Mesenchymal stem cell (in vitro differentiated cells and primary cell): ENCODE data around the gene KIF26A.

ENCODE experiments used
- DNase-seq: peaks from one replicate; pipeline ENCODE4 v3.0.0-alpha.2; 2013
- H2AFZ ChIP-seq: one replicate; pipeline ENCODE4 v1.6.1; 2013; ENCODE audit warnings: low read depth, mild to moderate bottlenecking, control low read depth, inconsistent platforms, low read length, moderate library complexity
- H2AK5ac ChIP-seq: 2 replicates; pipeline ENCODE4 v1.6.1; 2013; ENCODE audit warnings: low read length, moderate library complexity, mild to moderate bottlenecking, inconsistent platforms; ENCODE audit not compliant: severe bottlenecking
- H2BK120ac ChIP-seq: one replicate; pipeline ENCODE4 v1.6.1; 2013; ENCODE audit warnings: low read depth, mild to moderate bottlenecking, inconsistent platforms, low read length, moderate library complexity
- H2BK12ac ChIP-seq, 2 experiments: one replicate each; pipeline ENCODE4 v1.6.1; 2013; ENCODE audit warnings: inconsistent platforms in 2 of 2, low read length in 2 of 2, mild to moderate bottlenecking in 2 of 2, moderate library complexity in 2 of 2, control low read depth in 1 of 2
- H2BK15ac ChIP-seq: one replicate; pipeline ENCODE4 v1.6.1; 2013; ENCODE audit warnings: mild to moderate bottlenecking, low read depth, inconsistent platforms; ENCODE audit not compliant: poor library complexity, severe bottlenecking
- H2BK5ac ChIP-seq: 2 replicates; pipeline ENCODE4 v1.6.1; 2013; ENCODE audit warnings: low read depth, mild to moderate bottlenecking, low read length, control low read depth, inconsistent platforms; ENCODE audit not compliant: poor library complexity, severe bottlenecking
- H3K14ac ChIP-seq, 2 experiments: one replicate each; pipeline ENCODE4 v1.6.1; 2013; ENCODE audit warnings: inconsistent platforms in 2 of 2, low read length in 2 of 2, control low read depth in 1 of 2, mild to moderate bottlenecking in 1 of 2, moderate library complexity in 1 of 2
- H3K18ac ChIP-seq, 2 experiments: one replicate each; pipeline ENCODE4 v1.6.1; 2013; ENCODE audit warnings: inconsistent platforms in 2 of 2, low read length in 2 of 2, control low read depth in 1 of 2, low read depth in 1 of 2, mild to moderate bottlenecking in 1 of 2
- H3K23ac ChIP-seq, 2 experiments: one replicate each; pipeline ENCODE4 v1.6.1; 2013; ENCODE audit warnings: inconsistent platforms in 2 of 2, low read length in 2 of 2, mild to moderate bottlenecking in 2 of 2, moderate library complexity in 2 of 2, control low read depth in 1 of 2
- H3K27ac ChIP-seq: 2 replicates; pipeline ENCODE4 v1.5.1; 2013; ENCODE audit warnings: mild to moderate bottlenecking, moderate library complexity, low read length, control low read depth, inconsistent platforms; ENCODE audit not compliant: poor library complexity, severe bottlenecking
- H3K27me3 ChIP-seq, 2 experiments: 2 replicates each; pipeline versions ENCODE4 v1.6.1 to v1.7.0; 2013; ENCODE audit warnings: low read length in 2 of 2, mild to moderate bottlenecking in 2 of 2, moderate library complexity in 2 of 2, control low read depth in 1 of 2, inconsistent platforms in 1 of 2; ENCODE audit not compliant: control insufficient read depth in 1 of 2, insufficient read depth in 1 of 2
- H3K36me3 ChIP-seq, 2 experiments: 2 replicates each; pipeline versions ENCODE4 v1.6.1 to v1.7.0; 2013; ENCODE audit warnings: low read length in 2 of 2, control low read depth in 1 of 2, inconsistent platforms in 1 of 2, low read depth in 1 of 2, mild to moderate bottlenecking in 1 of 2; ENCODE audit not compliant: insufficient read depth in 2 of 2, control insufficient read depth in 1 of 2
- H3K4ac ChIP-seq, 2 experiments: one replicate each; pipeline ENCODE4 v1.6.1; 2013; ENCODE audit warnings: inconsistent platforms in 2 of 2, low read length in 2 of 2, mild to moderate bottlenecking in 2 of 2, moderate library complexity in 2 of 2, control low read depth in 1 of 2, low read depth in 1 of 2
- H3K4me1 ChIP-seq: 2 replicates; pipeline ENCODE4 v1.6.1; 2013; ENCODE audit warnings: low read depth, low read length, control low read depth; ENCODE audit not compliant: control insufficient read depth, insufficient read depth
- H3K4me2 ChIP-seq: 2 replicates; pipeline ENCODE4 v1.6.1; 2013; ENCODE audit warnings: low read length, mild to moderate bottlenecking, inconsistent platforms; ENCODE audit not compliant: poor library complexity, severe bottlenecking
- H3K4me3 ChIP-seq, 2 experiments: 2 replicates each; pipeline versions ENCODE4 v1.5.1 to v1.7.0; 2013; ENCODE audit warnings: low read length in 2 of 2, mild to moderate bottlenecking in 2 of 2, control low read depth in 1 of 2, low read depth in 1 of 2; ENCODE audit not compliant: insufficient read depth in 1 of 2
- H3K79me1 ChIP-seq: replicated peaks from 2 replicates; pipeline ENCODE4 v1.6.1; 2013; ENCODE audit warnings: mild to moderate bottlenecking, control low read depth, low read length, inconsistent platforms; ENCODE audit not compliant: poor library complexity, severe bottlenecking
- H3K9ac ChIP-seq: 2 replicates; pipeline ENCODE4 v1.7.0; 2013; ENCODE audit warnings: mild to moderate bottlenecking, low read length, moderate library complexity
- H3K9me3 ChIP-seq: 2 replicates; pipeline ENCODE4 v1.7.0; 2013; ENCODE audit warnings: mild to moderate bottlenecking, low read length; ENCODE audit not compliant: control insufficient read depth
- H4K8ac ChIP-seq: one replicate; pipeline ENCODE4 v1.6.1; 2013; ENCODE audit warnings: inconsistent platforms, mild to moderate bottlenecking, low read length, moderate library complexity
- H4K91ac ChIP-seq: one replicate; pipeline ENCODE4 v1.6.1; 2013; ENCODE audit warnings: mild to moderate bottlenecking, low read length, inconsistent platforms
- WGBS: methylation state at CpG from one replicate; pipeline ENCODE4 v1.1.7; 2013; ENCODE audit warnings: mixed read lengths; 5-methylcytosine and 5-hydroxymethylcytosine counted together

Gene KIF26A

GRCh38 chr14:104202259-104203070, 64.1 kb downstream of the KIF26A start:
- no peak overlapping the region for H4K8ac ChIP-seq
- H3K27me3 ChIP-seq: no peaks in the 10 kb centered on the region
- H2BK5ac ChIP-seq: no peak overlapping the region
- no peak overlapping the region for H2BK120ac ChIP-seq
- H3K9ac ChIP-seq: no peak overlapping the region
- no peak overlapping the region for H2BK12ac ChIP-seq
- no peak overlapping the region for H3K18ac ChIP-seq
- H3K4ac ChIP-seq: no peak overlapping the region
- H4K91ac ChIP-seq: no peak overlapping the region
- no peaks in the 10 kb centered on the region for H3K79me1 ChIP-seq
- no peaks in the 10 kb centered on the region for H3K4me1 ChIP-seq
- H2AK5ac ChIP-seq: no peak overlapping the region
- peaks cover 3% of the 10 kb centered on the region for H3K9me3 ChIP-seq
- DNase-seq: no peak
- no peak overlapping the region for H2AFZ ChIP-seq
- H3K14ac ChIP-seq: no peak overlapping the region
- no peaks in the 10 kb centered on the region for H3K36me3 ChIP-seq
- H3K27ac ChIP-seq: no peak overlapping the region
- WGBS: 84% methylated on average over 27 of the region's 27 CpGs
- H3K4me3 ChIP-seq: no peak overlapping the region
- no peak overlapping the region for H3K4me2 ChIP-seq
- no peak overlapping the region for H2BK15ac ChIP-seq
- H3K23ac ChIP-seq: no peak overlapping the region

GRCh38 chr14:104203071-104203425, 64.7 kb downstream of the KIF26A start:
- H3K9me3 ChIP-seq: no peaks in the 10 kb centered on the region
- no peak overlapping the region for H3K4me2 ChIP-seq
- no peak overlapping the region for H2BK12ac ChIP-seq
- H3K27ac ChIP-seq: no peak overlapping the region
- H2BK5ac ChIP-seq: no peak overlapping the region
- no peak overlapping the region for H3K14ac ChIP-seq
- H3K27me3 ChIP-seq: no peaks in the 10 kb centered on the region
- no peak overlapping the region for H3K18ac ChIP-seq
- no peak for DNase-seq
- H3K4me3 ChIP-seq: no peak overlapping the region
- H3K4me1 ChIP-seq: no peaks in the 10 kb centered on the region
- no peak overlapping the region for H3K9ac ChIP-seq
- no peak overlapping the region for H2BK15ac ChIP-seq
- WGBS: 77% methylated on average over 8 of the region's 8 CpGs
- H4K91ac ChIP-seq: no peak overlapping the region
- no peaks in the 10 kb centered on the region for H3K79me1 ChIP-seq
- no peak overlapping the region for H4K8ac ChIP-seq
- H2AFZ ChIP-seq: no peak overlapping the region
- no peak overlapping the region for H3K4ac ChIP-seq
- H3K36me3 ChIP-seq: no peaks in the 10 kb centered on the region
- H2BK120ac ChIP-seq: no peak overlapping the region
- H2AK5ac ChIP-seq: no peak overlapping the region
- no peak overlapping the region for H3K23ac ChIP-seq

- H3K23ac ChIP-seq: no peak overlapping the region
- no peak overlapping the region for H3K4ac ChIP-seq
- H3K27ac ChIP-seq: no peak overlapping the region
- H3K18ac ChIP-seq: no peak overlapping the region
- no peak overlapping the region for H2AK5ac ChIP-seq
- no peak overlapping the region for H2BK120ac ChIP-seq
- no peaks in the 10 kb centered on the region for H3K4me1 ChIP-seq
- H3K9ac ChIP-seq: no peak overlapping the region
- H4K91ac ChIP-seq: no peak overlapping the region
- no peaks in the 10 kb centered on the region for H3K36me3 ChIP-seq
- no peak for DNase-seq
- no peaks in the 10 kb centered on the region for H3K9me3 ChIP-seq
- H2BK12ac ChIP-seq: no peak overlapping the region
- no peak overlapping the region for H4K8ac ChIP-seq
- H3K4me3 ChIP-seq: no peak overlapping the region
- H3K79me1 ChIP-seq: no peaks in the 10 kb centered on the region
- no peak overlapping the region for H2BK5ac ChIP-seq
- no peaks in the 10 kb centered on the region for H3K27me3 ChIP-seq
- no peak overlapping the region for H3K4me2 ChIP-seq
- no peak overlapping the region for H3K14ac ChIP-seq
- no peak overlapping the region for H2AFZ ChIP-seq
- no peak overlapping the region for H2BK15ac ChIP-seq
- WGBS: 100% methylated on average over 2 of the region's 2 CpGs
Measured at GRCh38 chr14:104204660-104205149, 66.3 kb downstream of the KIF26A start.

GRCh38 chr14:104205781-104206180, 67.4 kb downstream of the KIF26A start:
- no peaks in the 10 kb centered on the region for H3K4me1 ChIP-seq
- H3K27me3 ChIP-seq: no peaks in the 10 kb centered on the region
- H2AFZ ChIP-seq: no peak overlapping the region
- H4K8ac ChIP-seq: no peak overlapping the region
- H3K9me3 ChIP-seq: no peaks in the 10 kb centered on the region
- H3K4ac ChIP-seq: no peak overlapping the region
- no peak overlapping the region for H3K23ac ChIP-seq
- no peak overlapping the region for H3K4me3 ChIP-seq
- H3K14ac ChIP-seq: no peak overlapping the region
- no peak for DNase-seq
- H3K36me3 ChIP-seq: no peaks in the 10 kb centered on the region
- H3K18ac ChIP-seq: no peak overlapping the region
- H2BK120ac ChIP-seq: no peak overlapping the region
- no peak overlapping the region for H3K27ac ChIP-seq
- no peak overlapping the region for H2AK5ac ChIP-seq
- H4K91ac ChIP-seq: no peak overlapping the region
- no peak overlapping the region for H3K4me2 ChIP-seq
- H3K9ac ChIP-seq: no peak overlapping the region
- H2BK12ac ChIP-seq: no peak overlapping the region
- H2BK5ac ChIP-seq: no peak overlapping the region
- no peak overlapping the region for H2BK15ac ChIP-seq
- H3K79me1 ChIP-seq: no peaks in the 10 kb centered on the region
- 76% methylated on average over 5 of the region's 6 CpGs for WGBS
